RPMI7951 (cell line): Measurements from ENCODE around the gene LIF. TPM values are rescaled to one million over a fixed set of nuclear protein-coding genes. Genes with fewer than 3 reads are reported as not detected.
"Not testable (repeated sequence)": the region's sequence is repeated elsewhere in the genome, so short reads cannot be mapped to it uniquely, and the experiment has no call there.

Experiments used
- DNase-seq: peaks from one replicate; pipeline ENCODE4 v3.0.0-alpha.2; 2012; ENCODE audit warnings: low read depth
- total RNA-seq: library from RNA; depleted of rRNA; stranded (reverse); fragments of >200 nt; shearing (Covaris generic); gene quantifications from 2 replicates; pipeline ENCODE4 v1.2.3, GENCODE V29; 2014

Gene LIF
- total RNA-seq, 1 experiment from 2014 or later, result 4.1 TPM

GRCh38 chr22:30226192-30226832 lies 20.2 kb downstream of the LIF start:
- peak; percentile 93 for DNase-seq

GRCh38 chr22:30225220-30225927 lies 21.2 kb downstream of the LIF start:
- peak; percentile 47 for DNase-seq

- DNase-seq, result peak; percentile 82
Observed at GRCh38 chr22:30224161-30224857, 22.2 kb downstream of the LIF start.

- DNase-seq, result peak; percentile 55
Observed at GRCh38 chr22:30223303-30223702, 23.3 kb downstream of the LIF start.

- no peak for DNase-seq
Observed at GRCh38 chr22:30222321-30222720, 24.2 kb downstream of the LIF start.

- no peak for DNase-seq
Observed at GRCh38 chr22:30221121-30221992, 25.2 kb downstream of the LIF start.

GRCh38 chr22:30220338-30221012 lies 26.1 kb downstream of the LIF start:
- no peak for DNase-seq

GRCh38 chr22:30219668-30220278 lies 26.8 kb downstream of the LIF start:
- no peak for DNase-seq

- DNase-seq, result no peak
Observed at GRCh38 chr22:30219049-30219654, 27.4 kb downstream of the LIF start.

GRCh38 chr22:30217698-30218560 lies 28.6 kb downstream of the LIF start:
- peak; percentile 46 for DNase-seq

- no peak for DNase-seq
Observed at GRCh38 chr22:30216710-30217109, 29.8 kb downstream of the LIF start.

GRCh38 chr22:30216272-30216671 lies 30.3 kb downstream of the LIF start:
- not testable (repeated sequence) for DNase-seq

GRCh38 chr22:30214703-30215407 lies 31.7 kb downstream of the LIF start:
- DNase-seq, result no peak

GRCh38 chr22:30212996-30213441 lies 33.5 kb downstream of the LIF start:
- peak; percentile 85 for DNase-seq

- peak; percentile 96 for DNase-seq
Observed at GRCh38 chr22:30212363-30212995, 34.1 kb downstream of the LIF start.

GRCh38 chr22:30211124-30211820 lies 35.3 kb downstream of the LIF start:
- no peak for DNase-seq

- DNase-seq, result peak; percentile 98
Observed at GRCh38 chr22:30210235-30210909, 36.2 kb downstream of the LIF start.
